GM12801 (cell line): ENCODE measurements around the gene KIF5C.

Experiments
- CTCF ChIP-seq: IDR thresholded peaks from one replicate; pipeline ENCODE4 v1.5.1; 2011; ENCODE audit warnings: control low read depth; ENCODE audit not compliant: insufficient read length; ENCODE audit errors: extremely low read depth

The KIF5C gene

DNA sequence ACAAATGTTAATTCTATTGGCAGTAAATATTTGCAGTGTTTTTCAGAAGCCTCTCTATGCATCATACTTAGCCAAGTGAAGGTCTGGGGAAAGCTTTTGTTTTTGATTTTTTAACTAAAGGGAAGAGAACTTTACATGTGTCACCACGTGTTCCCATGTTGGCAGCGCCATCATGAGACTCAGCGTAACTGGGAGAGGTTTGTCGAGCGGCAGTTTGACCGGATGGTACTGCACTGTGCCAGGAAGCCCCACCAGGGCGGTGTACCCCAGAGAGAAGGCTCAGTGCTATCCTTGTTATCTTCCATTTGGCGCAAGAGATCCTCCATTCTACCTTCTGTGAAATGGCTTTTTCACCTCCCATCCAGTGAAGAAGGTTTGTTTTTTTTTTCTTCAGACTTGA, 38.5 kb downstream of the KIF5C start:
- no peak for TF ChIP-seq CTCF

DNA sequence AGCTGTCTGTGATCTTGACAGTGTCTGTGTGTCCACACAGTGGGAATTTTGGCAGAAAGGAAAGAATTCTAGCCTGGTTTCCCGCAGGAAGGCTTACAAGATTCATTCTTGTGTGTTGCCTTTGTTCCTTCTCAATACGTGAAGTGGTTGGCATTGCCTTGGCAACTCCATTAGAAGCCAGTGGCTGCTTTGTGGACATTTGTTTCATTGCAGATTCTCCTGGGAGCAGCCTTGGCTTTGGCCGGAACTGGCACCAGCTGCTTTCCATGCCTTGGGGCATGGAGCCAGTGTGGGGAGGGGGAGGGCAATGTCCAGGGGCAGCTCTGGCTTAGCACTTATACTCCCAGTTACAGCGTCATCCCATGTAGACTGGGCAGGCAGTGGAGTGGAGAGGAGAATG, 39.4 kb downstream of the KIF5C start:
- TF ChIP-seq CTCF, result no peak

GRCh38 chr2:148917431-148917830, 42.4 kb downstream of the KIF5C start:
- no peak for TF ChIP-seq CTCF

DNA sequence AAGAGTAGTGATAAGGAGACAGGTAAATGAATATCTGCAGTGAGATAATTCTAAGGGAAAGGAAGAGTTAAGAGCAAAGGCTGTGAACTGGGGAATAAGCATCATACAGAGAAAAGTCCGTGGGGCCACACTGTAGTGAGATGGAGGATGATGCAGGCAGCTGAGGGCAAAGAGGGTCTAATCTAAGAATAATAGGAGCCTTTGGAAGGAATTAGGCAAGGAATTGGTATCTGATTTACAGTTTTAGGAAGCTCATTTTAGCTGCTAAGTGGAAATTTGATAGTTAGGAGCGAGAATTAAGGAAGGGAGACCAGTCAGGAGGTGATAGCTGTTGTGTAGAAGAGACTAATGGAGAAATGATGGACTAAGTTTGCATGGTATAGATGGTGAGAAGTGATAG, 43.5 kb downstream of the KIF5C start:
- TF ChIP-seq CTCF, result no peak

DNA sequence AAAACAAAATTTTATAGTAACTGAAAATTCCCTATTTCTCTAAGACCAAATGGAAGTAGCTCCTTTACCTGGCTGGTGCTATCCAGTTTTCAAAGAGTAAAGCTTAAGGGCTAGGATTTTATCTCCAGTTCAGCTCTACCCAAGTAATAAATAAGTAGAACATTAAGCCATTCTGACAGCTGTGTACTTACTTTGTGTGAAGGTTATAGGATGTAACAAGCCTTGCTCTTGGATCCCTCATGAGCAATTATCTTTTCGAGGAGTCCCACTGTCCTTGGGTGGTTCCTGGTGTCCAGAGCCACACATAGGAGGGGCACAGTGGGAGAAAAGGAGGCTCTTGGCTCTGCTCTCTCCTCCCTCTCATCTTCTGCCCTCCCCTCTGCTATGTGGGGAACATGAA, 45.5 kb downstream of the KIF5C start:
- no peak for TF ChIP-seq CTCF

DNA sequence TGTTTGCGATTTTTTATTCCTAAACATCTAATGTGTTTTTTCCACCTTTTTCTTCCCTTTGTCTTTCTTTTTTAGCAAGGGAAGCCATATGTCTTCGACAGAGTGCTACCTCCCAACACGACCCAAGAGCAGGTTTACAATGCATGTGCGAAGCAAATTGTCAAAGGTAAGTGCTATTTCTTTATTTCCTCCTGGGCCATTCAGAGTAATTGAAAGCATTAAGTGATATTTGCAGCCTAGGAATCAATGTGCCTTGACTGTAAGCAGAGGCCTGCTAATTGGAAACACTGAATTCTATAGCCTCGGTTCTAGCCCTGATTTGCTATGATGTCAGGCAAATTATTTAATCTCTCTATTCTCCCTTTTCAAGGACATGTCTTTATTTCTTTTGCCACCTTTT, 47.0 kb downstream of the KIF5C start:
- TF ChIP-seq CTCF, result no peak

DNA sequence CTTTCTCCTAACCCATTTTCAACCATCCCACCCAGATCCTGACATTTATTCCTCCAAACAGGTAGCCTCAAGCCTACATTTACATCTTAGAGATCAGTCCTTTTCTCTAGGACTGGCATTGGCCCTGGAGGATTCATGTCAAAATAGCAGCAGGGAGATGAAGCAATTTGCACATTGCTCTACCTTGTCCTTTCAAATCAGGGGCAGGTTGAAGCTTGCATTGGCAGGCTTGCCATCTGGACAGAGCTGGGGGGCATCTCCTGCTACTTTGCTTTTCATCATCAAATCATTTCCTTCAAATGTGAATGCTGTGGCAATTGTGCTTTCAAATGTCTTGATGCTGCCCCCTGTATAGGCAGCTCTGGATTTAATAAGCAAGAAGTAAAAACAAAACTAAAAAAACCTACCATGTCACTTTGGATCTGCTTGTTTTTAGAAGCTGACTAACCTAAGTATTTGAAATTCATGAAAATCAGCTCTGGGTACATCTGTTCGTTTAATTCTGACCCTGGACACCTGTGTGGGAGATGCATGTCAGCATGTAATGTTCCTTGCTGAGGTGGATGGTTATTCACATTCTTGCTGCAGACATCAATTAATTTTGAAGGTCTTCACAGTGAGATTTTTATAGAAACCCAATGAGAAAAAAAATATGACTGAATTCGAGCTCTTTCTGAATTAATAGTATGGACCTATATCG, 47.9 kb downstream of the KIF5C start:
- TF ChIP-seq CTCF, result no peak
